Adrenal gland (tissue), 5 donors: ENCODE data around the gene UNC5A.

Experiments used
- CTCF ChIP-seq, 6 experiments: fragments of 450-650 bp in 4 of 6; fragments of 200-600 bp in 2 of 6; sonication (generic) in 1 of 6; IDR thresholded peaks; 1 replicate in 5 of 6; 2 replicates in 1 of 6; pipeline versions ENCODE4 v1.5.1 to v1.8.0; 2016 to 2021; ENCODE audit warnings: antibody characterized with exemption in 6 of 6, mild to moderate bottlenecking in 2 of 6, moderate library complexity in 1 of 6
- POLR2A ChIP-seq, 2 donors: fragments of 450-650 bp; IDR thresholded peaks; one replicate each; pipeline ENCODE4 v1.6.1; 2017; ENCODE audit warnings: antibody characterized with exemption in 2 of 2, mild to moderate bottlenecking in 2 of 2, moderate library complexity in 1 of 2
- donor health status: DM: no; HTN: no; CAD: no.

GRCh38 chr5:176875014-176875550, 64.7 kb downstream of the UNC5A start:
- TF ChIP-seq POLR2A (IDR thresholded peaks at IDR 0.05) = no peak
- no peak for TF ChIP-seq CTCF (IDR thresholded peaks at IDR 0.05)
